HG03457 (cell line): ENCODE measurements around the gene RAB44.

Experiments used
- ATAC-seq: cut with Tn5 transposase; IDR thresholded peaks from one replicate; pipeline ENCODE4 v1.9.1; 2021; ENCODE audit warnings: moderate number of reproducible peaks; ENCODE audit not compliant: unreplicated experiment

RAB44 gene

GRCh38 chr6:36765594-36766398 is 68.2 kb downstream of the RAB44 start:
- no peak for ATAC-seq

- no peak for ATAC-seq
Measured at GRCh38 chr6:36766399-36766945, 68.8 kb downstream of the RAB44 start.

- no peak for ATAC-seq
Measured at GRCh38 chr6:36769183-36769675, 71.6 kb downstream of the RAB44 start.

GRCh38 chr6:36769676-36770499 is 72.3 kb downstream of the RAB44 start:
- ATAC-seq = no peak

- ATAC-seq = no peak
Measured at GRCh38 chr6:36771145-36771544, 73.5 kb downstream of the RAB44 start.

GRCh38 chr6:36772397-36772796 is 74.8 kb downstream of the RAB44 start:
- ATAC-seq = no peak

GRCh38 chr6:36774331-36774730 is 76.7 kb downstream of the RAB44 start:
- no peak for ATAC-seq

- ATAC-seq = no peak
Measured at GRCh38 chr6:36776167-36776566, 78.5 kb downstream of the RAB44 start.

- ATAC-seq = no peak
Measured at GRCh38 chr6:36777801-36778200, 80.2 kb downstream of the RAB44 start.

- no peak for ATAC-seq
Measured at GRCh38 chr6:36779227-36779626, 81.6 kb downstream of the RAB44 start.

- no peak for ATAC-seq
Measured at GRCh38 chr6:36780442-36781177, 83.0 kb downstream of the RAB44 start.

- no peak for ATAC-seq
Measured at GRCh38 chr6:36781669-36782068, 84.0 kb downstream of the RAB44 start.
